ENCODE data around the gene ADGRB3. TPM values are rescaled to one million over a fixed set of nuclear protein-coding genes. Genes with fewer than 3 reads are reported as not detected.
A peak's percentile ranks its signal among the peaks of the same experiment; 100 is the strongest.

The ADGRB3 gene
- total and polyA plus RNA-seq, 12 donors, result 0.47 to 2.1 (median 0.85) TPM

- Histone ChIP-seq H3K27me3 (no peaks in the 10 kb centered on the region), H3K9me3 (no peaks in the 10 kb centered on the region), H3K4me1 (no peaks in the 10 kb centered on the region), H3K27ac (no peak overlapping the region), H3K36me3 (no peaks in the 10 kb centered on the region), H3K4me3 (no peak overlapping the region)
- 80 to 88% methylated on average over 5 of the region's 5 CpGs for WGBS, 2 donors
- DNase-seq (no peak), ATAC-seq (no peak)
- no peak for TF ChIP-seq CTCF (IDR thresholded peaks at IDR 0.05)
- intact Hi-C loops (cut with DNase I), result no loop called here
Observed at GRCh38 chr6:68947721-68948120, 312.6 kb downstream of the ADGRB3 start.

GRCh38 chr6:68951270-68951669 lies 316.2 kb downstream of the ADGRB3 start:
- Histone ChIP-seq H3K36me3 (no peaks in the 10 kb centered on the region), H3K9me3 (no peaks in the 10 kb centered on the region), H3K4me1 (no peaks in the 10 kb centered on the region), H3K27me3 (no peaks in the 10 kb centered on the region), H3K4me3 (peak overlapping the region in 1 of 10 donors; percentile 6), H3K27ac (no peak overlapping the region)
- ATAC-seq (no peak), DNase-seq (no peak)
- 32 to 40% methylated on average over 10 of the region's 10 CpGs for WGBS, 2 donors
- TF ChIP-seq CTCF (IDR thresholded peaks at IDR 0.05), result no peak
- intact Hi-C loops (cut with DNase I), result loop anchor here in 2 of 10 donors (2.0 to 10.0 kb wide), 2 partner anchors 76 to 608 kb away; no protein-coding TSS in a partner anchor

GRCh38 chr6:68958327-68958726 lies 323.2 kb downstream of the ADGRB3 start:
- no peak for ATAC-seq
- Histone ChIP-seq H3K27me3 (no peaks in the 10 kb centered on the region), H3K27ac (no peak overlapping the region), H3K4me1 (no peaks in the 10 kb centered on the region), H3K4me3 (no peak overlapping the region), H3K36me3 (no peaks in the 10 kb centered on the region), H3K9me3 (no peaks in the 10 kb centered on the region)
- WGBS, 2 donors, result 54 to 57% methylated on average over 2 of the region's 2 CpGs
- TF ChIP-seq CTCF (IDR thresholded peaks at IDR 0.05), result peak in 5 of 9 donors; percentile 24 to 49 (median 28)
- DNase-seq, result no peak
- intact Hi-C loops (cut with DNase I), result loop anchor here in 3 of 10 donors (5.0 to 10.0 kb wide), 3 partner anchors 81 to 321 kb away; partner anchors contain the start of gene ADGRB3 (in 1 of the 3)

GRCh38 chr6:68967549-68968300 lies 332.6 kb downstream of the ADGRB3 start:
- no peaks in the 10 kb centered on the region for H3K36me3 ChIP-seq
- peaks cover 0 to 8% (median 0%) of the 10 kb centered on the region in 9 donors for H3K4me1 ChIP-seq
- H3K9me3 ChIP-seq, result no peaks in the 10 kb centered on the region
- no peaks in the 10 kb centered on the region for H3K27me3 ChIP-seq
- peak; percentile 27 to 59 for DNase-seq
- intact Hi-C loops (cut with DNase I), result loop anchor here in 6 of 10 donors (2.0 to 10.0 kb wide), 5 partner anchors 91 to 1137 kb away; partner anchors contain the start of gene ADGRB3 (in 3 of the 6)
- peak; percentile 72 to 91 (median 84) for TF ChIP-seq CTCF (IDR thresholded peaks at IDR 0.05)
- H3K27ac ChIP-seq, result no peak overlapping the region
- H3K4me3 ChIP-seq, result no peak overlapping the region
- WGBS, 2 donors, result 47% methylated on average over 11 of the region's 11 CpGs
- peak in 6 of 8 donors; percentile 47 to 67 (median 60) for ATAC-seq

All from heart right ventricle (tissue), 16 donors.